GM19351 (cell line): Measurements from ENCODE around the gene VWA3A.
"Not testable (repeated sequence)": the region's sequence is repeated elsewhere in the genome, so short reads cannot be mapped to it uniquely, and the experiment has no call there.

Experiments
- ATAC-seq: cut with Tn5 transposase; IDR thresholded peaks from one replicate; pipeline ENCODE4 v1.9.1; 2021; ENCODE audit warnings: mild to moderate bottlenecking, moderate library complexity; ENCODE audit not compliant: unreplicated experiment

VWA3A gene

GRCh38 chr16:22181843-22182242 lies 89.5 kb downstream of the VWA3A start:
- no peak for ATAC-seq

- no peak for ATAC-seq
Observed at GRCh38 chr16:22183335-22183734, 91.0 kb downstream of the VWA3A start.

- ATAC-seq = no peak
Observed at GRCh38 chr16:22183901-22184614, 91.7 kb downstream of the VWA3A start.

DNA sequence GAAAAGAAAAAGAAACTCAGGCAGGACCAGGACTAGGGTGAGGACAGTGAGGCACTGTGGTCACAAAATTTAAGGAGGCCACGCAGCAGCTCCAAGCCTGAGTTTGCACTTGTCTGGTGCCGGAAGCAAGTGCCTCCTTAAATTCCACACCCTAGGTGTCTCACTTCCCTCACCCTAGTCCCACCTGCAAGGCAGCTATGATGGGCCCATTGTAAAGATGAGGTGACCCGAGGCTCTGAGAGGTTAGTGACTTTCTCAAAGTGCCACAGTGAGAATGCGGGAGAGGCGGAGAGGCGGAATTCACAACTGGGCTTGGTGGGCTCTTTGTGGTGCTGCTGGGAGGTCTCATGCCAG lies 92.3 kb downstream of the VWA3A start:
- no peak for ATAC-seq

GRCh38 chr16:22186517-22186916 lies 94.2 kb downstream of the VWA3A start:
- no peak for ATAC-seq

DNA sequence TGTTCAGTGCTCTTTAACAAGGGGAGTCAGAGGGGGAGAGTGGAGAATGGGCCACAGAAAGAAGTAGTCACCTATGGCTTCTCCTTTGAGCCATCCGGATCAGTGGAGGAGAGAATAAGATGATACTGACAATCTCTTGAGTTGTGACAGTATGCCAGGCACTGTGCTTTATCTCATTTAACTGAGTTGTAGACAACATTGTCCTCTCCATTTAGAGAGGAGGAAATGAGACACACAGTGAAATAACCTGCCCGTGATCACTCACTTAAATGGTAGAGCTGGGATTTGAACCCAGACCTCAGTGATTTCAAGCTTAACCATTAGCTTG lies 95.9 kb downstream of the VWA3A start:
- ATAC-seq = no peak

GRCh38 chr16:22188595-22189442 lies 96.5 kb downstream of the VWA3A start:
- no peak for ATAC-seq

GRCh38 chr16:22189473-22190080 lies 97.2 kb downstream of the VWA3A start:
- ATAC-seq = no peak

DNA sequence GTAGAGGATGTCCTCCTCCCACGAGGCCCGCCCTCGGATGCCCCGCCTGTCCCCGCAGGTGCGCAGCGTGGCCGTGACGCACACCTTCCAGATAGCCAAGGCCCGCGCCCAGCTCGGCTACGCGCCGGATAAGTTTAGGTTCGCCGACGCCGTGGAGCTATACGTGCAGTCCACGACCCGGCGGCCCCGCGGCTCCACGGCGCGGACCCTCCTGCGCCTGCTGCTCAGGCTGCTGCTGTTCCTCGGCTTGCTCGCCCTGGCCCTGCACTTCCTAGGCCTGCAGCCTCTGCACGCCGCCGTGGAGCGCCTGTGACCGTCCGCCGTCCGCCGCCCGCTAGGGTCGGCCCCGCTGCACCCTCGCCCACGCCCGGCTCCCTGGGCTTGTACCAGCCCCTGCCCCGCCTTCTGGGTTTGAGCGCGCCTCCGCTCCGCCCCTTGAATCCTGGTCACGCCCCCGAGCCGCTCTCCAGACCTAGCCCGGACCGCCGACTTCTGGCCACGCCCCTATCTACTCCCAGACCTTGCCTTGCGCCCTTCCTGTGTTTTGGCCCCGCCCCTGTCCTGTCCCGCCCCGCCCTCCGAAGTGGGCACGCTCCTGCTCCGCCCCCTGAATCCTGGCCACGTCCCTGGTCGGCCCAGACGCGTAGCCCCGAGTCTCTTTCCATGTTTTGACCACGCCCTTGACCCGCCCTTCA lies 97.9 kb downstream of the VWA3A start:
- ATAC-seq = peak; percentile 58

GRCh38 chr16:22190776-22191531 lies 98.6 kb downstream of the VWA3A start:
- ATAC-seq = peak; percentile 38

- no peak for ATAC-seq
Observed at GRCh38 chr16:22191532-22192260, 99.4 kb downstream of the VWA3A start.

- peak; percentile 23 for ATAC-seq
Observed at GRCh38 chr16:22192261-22193062, 100.1 kb downstream of the VWA3A start.

DNA sequence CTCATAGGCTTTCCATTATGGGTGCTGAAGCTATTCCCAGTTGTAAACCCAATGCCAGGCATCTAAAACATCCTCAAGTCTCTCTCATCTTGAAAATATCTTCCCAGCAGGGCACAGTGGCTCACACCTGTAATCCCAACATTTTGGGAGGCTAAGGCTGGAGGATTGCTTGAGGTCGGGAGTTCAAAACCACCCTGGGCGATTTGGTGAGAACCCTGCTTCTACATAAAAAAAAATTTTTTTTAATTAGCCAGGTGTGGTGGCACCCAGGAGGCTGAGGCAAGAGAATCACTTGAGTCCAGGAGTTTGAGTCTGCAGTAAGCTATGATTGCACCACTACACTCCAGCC lies 100.7 kb downstream of the VWA3A start:
- no peak for ATAC-seq

DNA sequence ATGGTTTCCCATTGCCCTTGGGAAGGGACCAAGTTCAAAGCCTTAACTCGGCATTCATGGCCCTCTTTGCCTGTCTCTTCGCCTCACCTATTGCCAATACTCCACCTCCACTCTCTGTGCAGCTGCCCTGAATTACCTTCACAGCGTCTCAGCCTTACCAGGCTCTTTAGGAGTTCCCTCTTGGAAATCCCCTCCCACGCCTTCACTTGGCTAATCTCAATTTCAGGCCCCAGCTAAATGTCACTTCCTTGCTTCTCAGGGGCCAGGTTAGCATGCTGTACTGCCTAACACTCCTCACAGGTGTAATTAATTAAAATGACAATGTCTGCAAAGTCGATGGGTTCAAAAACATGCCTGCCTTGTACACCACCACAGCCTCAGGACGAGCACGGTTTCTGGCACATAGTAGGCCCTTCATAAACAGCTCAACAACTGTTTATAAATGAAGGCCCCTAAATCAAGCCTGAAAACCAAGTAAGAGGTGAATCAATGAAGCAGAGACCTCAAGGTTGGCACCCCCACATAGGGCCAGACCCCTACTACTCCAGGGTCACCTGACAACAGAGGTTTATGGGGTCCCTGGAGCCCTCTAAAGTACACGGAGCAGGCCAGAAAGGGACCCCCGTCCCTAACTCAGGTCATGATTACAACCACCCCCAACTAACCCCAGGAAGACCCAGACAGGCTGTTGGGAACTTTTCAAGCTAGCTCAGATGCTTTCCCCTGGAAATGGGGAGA lies 102.5 kb downstream of the VWA3A start:
- ATAC-seq = no peak

DNA sequence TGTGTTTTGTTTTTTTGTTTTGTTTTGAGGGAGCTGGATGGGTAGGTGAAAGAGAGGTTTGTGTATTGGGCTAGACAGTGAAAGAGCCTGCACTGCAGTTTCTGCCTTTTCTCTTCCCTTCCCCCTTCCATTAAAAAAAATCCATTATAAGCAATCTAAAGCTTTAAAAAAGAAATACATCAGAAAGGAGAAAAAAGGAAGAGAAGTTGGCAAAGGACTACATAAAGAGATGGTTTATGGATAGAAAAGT lies 103.0 kb downstream of the VWA3A start:
- no peak for ATAC-seq

DNA sequence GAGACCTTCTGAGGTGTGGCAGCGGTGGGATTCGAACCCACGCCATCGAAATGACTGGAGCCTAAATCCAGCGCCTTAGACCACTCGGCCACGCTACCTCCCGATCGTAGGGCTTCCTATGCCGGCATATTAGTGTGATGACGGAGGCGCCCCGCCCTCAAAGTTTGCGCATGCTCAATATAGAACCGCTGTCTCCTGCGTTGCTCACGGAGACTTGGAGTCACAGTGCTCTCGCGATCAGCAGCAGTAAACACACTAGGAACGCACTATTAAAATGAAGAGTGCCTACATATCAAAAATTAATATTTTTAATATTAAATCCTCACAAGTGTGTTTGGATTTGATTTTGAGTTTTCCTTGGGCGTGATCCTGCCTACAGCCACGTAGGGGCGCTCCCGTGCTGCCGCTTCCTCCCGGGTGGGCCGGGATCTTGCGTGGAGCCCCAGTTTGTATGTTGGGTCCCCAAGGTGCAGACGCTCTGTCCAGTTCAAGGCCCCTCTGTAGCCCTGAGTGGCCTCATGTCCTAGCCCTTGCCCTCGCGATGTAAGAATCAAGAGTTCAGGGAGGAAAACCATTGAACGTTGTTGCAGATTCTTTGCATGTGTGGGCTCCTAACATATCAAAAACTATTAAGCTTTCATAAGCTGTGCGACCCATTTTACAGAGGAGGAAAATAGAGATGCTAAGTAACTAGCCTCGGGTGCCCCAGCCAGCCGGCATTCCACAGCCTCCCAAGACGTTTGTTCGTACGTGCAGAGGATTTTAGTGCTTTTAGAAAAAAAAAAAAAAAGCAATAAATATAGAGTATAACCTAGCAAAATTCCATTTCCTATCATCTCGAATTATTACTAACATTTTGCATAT lies 103.6 kb downstream of the VWA3A start:
- no peak for ATAC-seq

GRCh38 chr16:22196559-22197168 lies 104.3 kb downstream of the VWA3A start:
- not testable (repeated sequence) for ATAC-seq
